SKM-1 treated with dmso at 0.1 percent for 144 hours (cell line): Measurements from ENCODE around the gene TRIM22.

Experiments used
- DNase-seq: peaks from one replicate; lab custom pipeline; 2025; ENCODE audit not compliant: unreplicated experiment; lab: John Stamatoyannopoulos, UW

Gene TRIM22

GRCh38 chr11:5738431-5738830 lies 48.8 kb downstream of the TRIM22 start:
- no peak for DNase-seq

GRCh38 chr11:5746614-5747013 lies 57.0 kb downstream of the TRIM22 start:
- DNase-seq: no peak

DNA sequence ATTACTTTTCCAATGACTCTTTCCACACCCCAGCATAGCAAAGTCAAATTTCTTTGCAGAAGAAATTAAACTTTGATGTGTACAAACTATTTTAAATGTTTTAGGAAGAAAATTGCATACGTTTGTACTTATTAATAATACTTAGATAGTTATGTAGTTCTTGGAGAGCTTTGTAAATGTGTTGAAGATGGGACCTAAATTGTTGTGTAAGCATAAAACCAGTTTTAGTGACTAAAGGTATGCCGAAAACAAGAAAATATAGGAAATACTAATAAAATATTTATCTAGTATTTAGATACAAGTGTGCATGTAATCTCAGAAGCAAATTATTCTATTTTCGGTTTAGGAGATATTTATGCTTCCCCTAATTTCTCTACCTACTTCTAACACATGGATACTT lies 60.2 kb downstream of the TRIM22 start:
- DNase-seq: no peak

DNA sequence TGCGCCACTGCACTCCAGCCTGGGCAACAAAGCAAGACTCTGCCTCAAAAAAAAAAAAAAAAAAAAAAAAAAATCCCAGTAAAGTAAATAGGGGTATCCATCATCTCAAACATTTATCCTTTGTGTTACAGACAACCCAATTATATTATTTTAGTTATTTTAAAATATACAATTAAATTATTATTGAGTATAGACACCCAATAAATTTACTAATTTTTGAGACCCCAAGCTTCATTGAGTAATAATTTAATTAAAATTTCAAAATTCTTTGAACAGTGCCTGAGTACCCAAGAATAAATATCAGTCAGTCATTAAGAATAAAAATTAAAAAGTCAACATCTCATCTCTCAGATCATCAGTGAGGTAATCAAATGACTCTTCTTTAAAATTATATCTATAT lies 64.4 kb downstream of the TRIM22 start, which contains the start of gene OR52N4:
OR52N4 (plus strand) TSS at position 301 of the 400 bp plus-strand sequence. CDS start 498 bp downstream, outside the sequence.
- no peak for DNase-seq
